Upper lobe of left lung (tissue), 6 donors: ENCODE data around the gene CNPPD1. TPM values are rescaled to one million over a fixed set of nuclear protein-coding genes. Genes with fewer than 3 reads are reported as not detected.
A peak's percentile ranks its signal among the peaks of the same experiment; 100 is the strongest.

Experiments used
- ATAC-seq, 2 donors: fragments of 200-7000 bp; cut with Tn5 transposase; one replicate each; pipeline ENCODE4 v1.9.1; 2022; ENCODE audit warnings: mild to moderate bottlenecking in 2 of 2, moderate library complexity in 2 of 2; ENCODE audit not compliant: low FRiP score in 2 of 2
- DNase-seq, 2 donors: peaks; one replicate each; pipeline ENCODE4 v3.0.0-alpha.2; 2019 to 2020
- H3K27ac ChIP-seq, 4 donors: fragments of 200-600 bp; sonication (generic); one replicate each; pipeline ENCODE4 v1.5.1; 2016 to 2019
- H3K27me3 ChIP-seq, 4 donors: fragments of 200-600 bp; sonication (generic); one replicate each; pipeline ENCODE4 v1.5.1; 2017 to 2019
- H3K36me3 ChIP-seq, 4 donors: fragments of 200-600 bp; sonication (generic); one replicate each; pipeline ENCODE4 v1.5.1; 2016 to 2019
- H3K4me1 ChIP-seq, 4 donors: fragments of 200-600 bp; sonication (generic); one replicate each; pipeline ENCODE4 v1.5.1; 2018 to 2019
- H3K4me3 ChIP-seq, 4 donors: fragments of 200-600 bp; sonication (generic); one replicate each; pipeline ENCODE4 v1.5.1; 2017 to 2019; ENCODE audit warnings: mild to moderate bottlenecking in 2 of 4, moderate library complexity in 1 of 4
- H3K9me3 ChIP-seq, 4 donors: fragments of 200-600 bp; sonication (generic); one replicate each; pipeline ENCODE4 v1.5.1; 2018 to 2019
- CTCF ChIP-seq, 6 experiments: fragments of 450-650 bp in 4 of 6; fragments of 200-600 bp in 2 of 6; sonication (generic) in 2 of 6; IDR thresholded peaks; one replicate each; pipeline ENCODE4 v1.5.1; 2016 to 2019; ENCODE audit warnings: antibody characterized with exemption in 6 of 6
- EP300 ChIP-seq, 4 donors: sonication (generic); formaldehyde crosslinking; IDR thresholded peaks; one replicate each; pipeline ENCODE4 v1.5.1; 2017; ENCODE audit warnings: antibody characterized with exemption in 4 of 4, control low read depth in 2 of 4
- POLR2A ChIP-seq, 4 donors: fragments of 450-650 bp; IDR thresholded peaks; one replicate each; pipeline ENCODE4 v1.5.1; 2016 to 2017; ENCODE audit warnings: antibody characterized with exemption in 4 of 4, mild to moderate bottlenecking in 2 of 4
- POLR2AphosphoS5 ChIP-seq, 2 donors: sonication (generic); formaldehyde crosslinking; IDR thresholded peaks; one replicate each; pipeline ENCODE4 v1.5.1; 2017; ENCODE audit warnings: antibody characterized with exemption in 2 of 2
- WGBS, 2 donors: methylation state at CpG; one replicate each; pipeline ENCODE4 v1.1.5; 2017 to 2018; 5-methylcytosine and 5-hydroxymethylcytosine counted together
- total RNA-seq, 6 donors: library from RNA; depleted of rRNA in 4 of 6; stranded (reverse); fragments of >200 nt in 4 of 6; gene quantifications; one replicate each; pipeline versions ENCODE4 v1.1.0 to v1.2.1, GENCODE V29; 2016 to 2021
- donor health status: DM: no; HTN: no; CAD: no; lungs with moderate emphysema.
- donor health status: DM: no; HTN: yes; CAD: no; lungs with severe emphysema.

Gene CNPPD1
- total RNA-seq = 10 to 100 TPM; 42.7 to 86.8 (median 49.4) TPM

GRCh38 chr2:219176818-219177551, at the start of gene CNPPD1:
Gene CNPPD1, minus strand, starts transcription at chr2:219176925. Its CDS starts 97 bp downstream, at chr2:219176828.
- Histone ChIP-seq H3K27me3 (no peaks in the 10 kb centered on the region), H3K27ac (peak within 1 kb of the TSS; percentile 96 to 99 (median 98)), H3K9me3 (no peaks in the 10 kb centered on the region), H3K36me3 (peaks cover 22 to 58% (median 50%) of the 10 kb centered on the region in 4 donors), H3K4me3 (peak within 1 kb of the TSS; percentile 79 to 92 (median 86)), H3K4me1 (peaks cover 23 to 35% (median 26%) of the 10 kb centered on the region in 4 donors)
- 0% methylated on average over 13 to 43 of the region's 69 CpGs for WGBS, 2 donors
- ATAC-seq = peak; percentile 93 to 94
- peak; percentile 91 to 98 for DNase-seq
- TF ChIP-seq EP300 (IDR thresholded peaks at IDR 0.05) (peak in 2 of 4 donors; percentile 3 to 6), CTCF (IDR thresholded peaks at IDR 0.05) (peak in 4 of 6 experiments; percentile 12 to 39 (median 25)), POLR2A (IDR thresholded peaks at IDR 0.05) (peak; percentile 86 to 99 (median 88)), POLR2AphosphoS5 (IDR thresholded peaks at IDR 0.05) (peak; percentile 94 to 98)

DNA sequence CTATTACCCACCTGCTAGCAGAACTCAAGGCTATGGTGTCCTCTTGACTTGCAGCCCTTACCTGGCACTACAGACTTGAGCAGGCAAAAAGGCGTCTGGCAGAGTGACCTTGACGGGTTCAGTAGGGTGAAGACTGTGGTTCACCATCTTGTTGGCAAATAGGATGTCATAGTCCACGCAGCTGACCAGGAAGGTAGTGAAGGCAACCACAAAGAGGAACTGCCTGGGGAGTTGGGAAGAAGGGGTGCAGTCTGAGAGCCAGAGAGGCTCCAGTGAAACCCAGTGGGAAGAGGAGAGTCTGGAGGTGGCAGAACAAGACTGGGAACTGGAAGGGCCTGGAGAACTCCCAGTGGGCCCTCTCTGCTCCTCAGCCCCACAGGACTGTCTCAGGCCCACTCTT, 48.6 kb upstream of the CNPPD1 start:
- H3K9me3 ChIP-seq = no peaks in the 10 kb centered on the region
- 61 to 68% methylated on average over 3 of the region's 3 CpGs for WGBS, 2 donors
- peaks cover 16 to 33% (median 20%) of the 10 kb centered on the region in 4 donors for H3K4me1 ChIP-seq
- DNase-seq (peak in 1 of 2 donors; percentile 57), ATAC-seq (no peak)
- H3K4me3 ChIP-seq = no peak overlapping the region
- TF ChIP-seq POLR2AphosphoS5 (IDR thresholded peaks at IDR 0.05) = peak in 1 of 2 donors; percentile 31
- no peak for TF ChIP-seq POLR2A (IDR thresholded peaks at IDR 0.05)
- H3K27ac ChIP-seq = peak overlapping the region in 1 of 4 donors; percentile 52
- peaks cover 42 to 68% (median 58%) of the 10 kb centered on the region in 4 donors for H3K36me3 ChIP-seq
- H3K27me3 ChIP-seq = no peaks in the 10 kb centered on the region

DNA sequence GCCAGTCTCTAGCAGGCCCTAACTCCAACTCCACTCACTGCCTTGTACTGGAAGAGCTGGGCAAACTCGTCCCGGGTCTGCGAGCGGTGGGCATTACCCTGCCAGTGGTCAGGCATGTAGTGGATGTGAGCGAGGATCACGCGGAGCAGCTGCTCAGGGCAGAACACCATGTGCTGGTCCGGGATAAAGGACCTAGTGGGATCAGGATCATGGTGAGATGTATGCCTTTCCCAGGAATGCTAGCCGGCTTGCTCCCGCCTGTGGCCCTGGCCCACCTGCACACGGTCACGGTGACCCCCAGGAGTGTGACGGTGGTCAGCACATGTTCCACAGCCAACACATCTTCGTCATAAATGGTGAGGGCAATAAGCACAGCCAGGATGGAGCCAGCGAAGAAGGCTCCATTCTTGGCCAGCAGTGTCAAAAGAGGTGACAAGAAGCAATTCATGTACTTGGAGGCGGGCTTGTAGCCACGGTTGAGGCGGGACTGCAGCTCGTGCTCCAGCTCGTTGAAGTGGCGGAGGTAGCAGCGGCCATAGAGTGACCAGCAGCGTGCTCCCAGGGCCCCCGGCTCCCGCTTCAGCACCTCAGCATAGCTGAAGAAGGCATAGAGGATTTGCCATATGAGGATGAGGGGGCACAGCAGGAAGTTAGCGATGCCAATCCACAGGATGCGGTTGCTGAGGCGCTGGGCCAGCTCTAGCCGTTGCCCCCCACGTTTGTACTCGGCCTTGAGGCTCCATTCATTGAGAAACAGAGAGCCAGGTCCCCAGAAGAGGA, 47.3 kb upstream of the CNPPD1 start:
- DNase-seq = peak in 1 of 2 donors; percentile 43
- H3K27me3 ChIP-seq = no peaks in the 10 kb centered on the region
- WGBS, 2 donors = 94% methylated on average over 26 to 31 of the region's 31 CpGs
- peaks cover 46 to 79% (median 66%) of the 10 kb centered on the region in 4 donors for H3K36me3 ChIP-seq
- H3K27ac ChIP-seq = no peak overlapping the region
- no peaks in the 10 kb centered on the region for H3K9me3 ChIP-seq
- peaks cover 21 to 39% (median 26%) of the 10 kb centered on the region in 4 donors for H3K4me1 ChIP-seq
- TF ChIP-seq POLR2AphosphoS5 (IDR thresholded peaks at IDR 0.05) (no peak), CTCF (IDR thresholded peaks at IDR 0.05) (no peak), POLR2A (IDR thresholded peaks at IDR 0.05) (no peak), EP300 (IDR thresholded peaks at IDR 0.05) (no peak)
- no peak for ATAC-seq
- no peak overlapping the region for H3K4me3 ChIP-seq

GRCh38 chr2:219221957-219222518, 45.3 kb upstream of the CNPPD1 start:
- Histone ChIP-seq H3K4me1 (peaks cover 22 to 40% (median 25%) of the 10 kb centered on the region in 4 donors), H3K27ac (no peak overlapping the region), H3K36me3 (peaks cover 46 to 77% (median 66%) of the 10 kb centered on the region in 4 donors), H3K4me3 (no peak overlapping the region), H3K9me3 (no peaks in the 10 kb centered on the region), H3K27me3 (no peaks in the 10 kb centered on the region)
- DNase-seq (peak in 1 of 2 donors; percentile 62), ATAC-seq (no peak)
- TF ChIP-seq POLR2A (IDR thresholded peaks at IDR 0.05) (no peak), EP300 (IDR thresholded peaks at IDR 0.05) (no peak), CTCF (IDR thresholded peaks at IDR 0.05) (no peak), POLR2AphosphoS5 (IDR thresholded peaks at IDR 0.05) (no peak)
- WGBS, 2 donors = 93 to 98% methylated on average over 6 to 16 of the region's 16 CpGs
